DMS 273 treated with DMSO at 0.1 percent for 48 hours (cell line): ENCODE results near the gene ACSL5.
"Not testable (repeated sequence)": the region's sequence is repeated elsewhere in the genome, so short reads cannot be mapped to it uniquely, and the experiment has no call there.

Experiments
- DNase-seq: peaks from one replicate; lab custom pipeline; 2025; lab: John Stamatoyannopoulos, UW

The ACSL5 gene

DNA sequence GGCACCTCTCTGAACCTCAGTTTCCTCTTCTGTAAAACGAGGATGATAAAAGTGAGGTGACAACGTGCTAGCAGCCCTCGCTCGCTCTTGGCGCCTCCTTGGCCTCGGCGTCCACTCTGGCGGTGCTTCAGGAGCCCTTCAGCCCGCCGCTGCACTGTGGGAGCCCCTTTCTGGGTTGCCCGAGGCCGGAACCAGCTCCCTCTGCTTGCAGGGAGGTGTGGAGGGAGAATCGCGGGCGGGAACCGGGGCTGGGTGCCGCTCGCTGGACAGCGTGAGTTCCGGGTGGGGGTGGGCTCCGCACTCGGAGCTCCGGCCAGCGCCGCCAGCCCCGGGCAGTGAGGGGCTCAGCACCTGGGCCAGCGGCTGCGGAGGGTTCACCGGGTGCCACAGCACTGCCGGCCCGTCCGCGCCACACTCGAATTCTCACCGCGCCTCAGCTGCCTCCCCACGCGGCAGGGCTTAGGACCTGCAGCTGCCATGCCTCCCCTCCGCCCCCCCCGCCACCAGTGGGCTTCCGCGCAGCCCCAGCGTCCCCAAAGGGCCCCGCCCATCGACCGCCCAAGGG is 24.3 kb upstream of the ACSL5 start:
- DNase-seq, result no peak

DNA sequence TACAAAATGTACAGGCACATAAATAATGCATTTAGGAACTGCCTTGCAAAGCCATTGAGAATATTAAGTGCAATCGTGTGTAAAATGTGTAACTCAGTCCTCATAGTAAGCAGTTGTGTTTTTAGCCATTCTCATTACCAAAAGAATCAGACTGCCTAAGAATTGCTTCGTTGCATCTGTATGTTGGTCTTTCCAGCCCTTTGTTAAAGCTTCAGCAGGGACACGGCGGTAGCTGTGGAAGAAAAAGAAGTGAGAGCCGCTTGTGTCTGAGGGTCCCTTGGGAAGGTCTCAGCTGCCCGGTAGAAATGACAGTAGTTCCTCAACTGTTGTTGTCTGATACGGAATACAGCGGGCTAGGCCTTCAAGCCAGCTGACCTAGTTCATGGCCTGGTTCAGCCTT is 22.8 kb upstream of the ACSL5 start:
- DNase-seq, result no peak

DNA sequence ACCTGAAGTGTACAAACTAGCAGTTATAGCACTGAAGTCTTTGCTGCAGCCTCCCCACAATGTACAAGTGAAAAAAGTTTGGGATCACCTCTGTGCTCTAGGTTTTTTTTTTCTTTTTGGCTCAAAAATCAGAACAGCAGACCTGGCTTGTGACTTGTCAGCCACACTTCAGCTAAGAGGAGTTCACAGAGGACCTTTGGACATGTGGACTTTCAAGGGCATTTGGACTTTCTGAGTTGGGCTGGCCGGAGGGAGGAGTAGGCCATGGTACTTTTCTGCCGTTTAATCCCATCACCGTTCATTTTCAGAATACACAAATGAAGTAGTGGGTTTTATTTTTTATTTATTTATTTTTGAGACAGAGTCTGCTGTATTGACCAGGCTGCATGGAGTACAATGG is 21.9 kb upstream of the ACSL5 start:
- no peak for DNase-seq

DNA sequence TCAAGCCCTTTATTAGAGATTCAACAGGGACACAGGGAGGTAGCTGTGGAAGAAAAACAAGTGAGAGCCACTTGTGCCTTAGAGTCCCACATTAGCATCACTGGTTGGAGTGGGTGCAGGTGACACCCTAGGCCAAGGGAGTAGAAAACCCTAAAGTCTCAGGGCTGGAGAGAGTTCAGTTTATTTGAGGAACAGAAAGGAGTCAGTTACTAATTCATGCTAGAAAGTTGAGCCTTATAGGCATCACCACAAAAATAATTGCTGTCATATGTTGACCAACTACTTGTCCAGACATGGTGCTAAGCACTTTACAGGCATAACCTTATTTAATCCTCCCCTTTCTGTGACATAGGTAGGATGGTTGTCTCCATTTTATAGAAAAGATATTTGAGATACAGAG is 20.9 kb upstream of the ACSL5 start:
- DNase-seq, result no peak

DNA sequence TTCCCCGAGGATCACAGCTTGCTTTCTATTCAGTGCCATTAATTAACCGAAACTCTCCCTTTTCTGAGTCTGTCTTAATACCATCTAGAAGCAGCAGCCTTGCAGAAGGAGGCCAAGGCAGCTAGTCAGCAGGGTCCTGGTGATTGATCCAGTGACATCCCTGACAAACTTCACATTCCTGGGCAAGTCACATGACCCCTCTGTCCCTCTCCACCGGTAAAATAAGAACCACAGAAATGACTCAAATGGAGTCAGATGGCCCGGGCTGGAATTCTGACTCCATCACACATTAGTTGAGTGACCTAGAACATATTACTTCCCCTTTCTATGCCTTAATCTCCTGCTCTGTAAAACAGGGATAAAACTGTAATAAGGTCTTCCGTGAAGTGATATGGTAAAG is 17.2 kb upstream of the ACSL5 start:
- DNase-seq, result no peak

DNA sequence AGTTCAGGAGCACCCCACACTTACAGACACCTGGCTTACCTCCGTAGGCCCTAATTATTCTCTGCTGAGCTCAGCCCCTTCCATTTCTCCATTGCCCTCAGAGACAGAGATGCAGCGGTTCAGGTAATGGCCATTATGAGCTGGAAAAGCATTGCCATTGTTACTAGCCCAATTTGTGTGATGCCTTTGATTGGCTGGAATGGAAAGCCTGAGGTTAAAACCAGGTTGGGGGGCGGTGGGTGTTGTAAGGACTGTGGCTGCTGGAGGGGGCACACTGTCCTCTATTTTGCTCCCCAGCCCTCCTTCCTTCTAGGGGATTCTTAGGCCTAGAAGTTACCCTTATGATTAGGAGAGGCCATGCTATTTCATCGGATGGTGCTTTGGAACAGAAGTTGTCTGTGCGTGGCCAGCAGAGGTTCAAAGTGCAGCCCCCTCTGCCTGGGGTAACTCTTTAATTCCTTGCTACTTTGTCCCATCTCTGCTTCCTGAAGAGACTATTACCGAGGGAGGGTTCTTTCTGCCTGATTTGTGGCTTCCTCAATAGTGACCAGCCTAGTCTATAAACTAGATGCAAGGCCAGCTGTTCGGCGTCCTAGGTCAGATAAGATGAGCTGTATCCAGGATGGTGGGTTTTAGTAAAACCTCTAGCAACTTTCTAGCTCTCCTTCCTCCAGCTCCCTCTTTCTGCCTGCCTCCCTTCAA is 14.2 kb upstream of the ACSL5 start:
- DNase-seq, result no peak

DNA sequence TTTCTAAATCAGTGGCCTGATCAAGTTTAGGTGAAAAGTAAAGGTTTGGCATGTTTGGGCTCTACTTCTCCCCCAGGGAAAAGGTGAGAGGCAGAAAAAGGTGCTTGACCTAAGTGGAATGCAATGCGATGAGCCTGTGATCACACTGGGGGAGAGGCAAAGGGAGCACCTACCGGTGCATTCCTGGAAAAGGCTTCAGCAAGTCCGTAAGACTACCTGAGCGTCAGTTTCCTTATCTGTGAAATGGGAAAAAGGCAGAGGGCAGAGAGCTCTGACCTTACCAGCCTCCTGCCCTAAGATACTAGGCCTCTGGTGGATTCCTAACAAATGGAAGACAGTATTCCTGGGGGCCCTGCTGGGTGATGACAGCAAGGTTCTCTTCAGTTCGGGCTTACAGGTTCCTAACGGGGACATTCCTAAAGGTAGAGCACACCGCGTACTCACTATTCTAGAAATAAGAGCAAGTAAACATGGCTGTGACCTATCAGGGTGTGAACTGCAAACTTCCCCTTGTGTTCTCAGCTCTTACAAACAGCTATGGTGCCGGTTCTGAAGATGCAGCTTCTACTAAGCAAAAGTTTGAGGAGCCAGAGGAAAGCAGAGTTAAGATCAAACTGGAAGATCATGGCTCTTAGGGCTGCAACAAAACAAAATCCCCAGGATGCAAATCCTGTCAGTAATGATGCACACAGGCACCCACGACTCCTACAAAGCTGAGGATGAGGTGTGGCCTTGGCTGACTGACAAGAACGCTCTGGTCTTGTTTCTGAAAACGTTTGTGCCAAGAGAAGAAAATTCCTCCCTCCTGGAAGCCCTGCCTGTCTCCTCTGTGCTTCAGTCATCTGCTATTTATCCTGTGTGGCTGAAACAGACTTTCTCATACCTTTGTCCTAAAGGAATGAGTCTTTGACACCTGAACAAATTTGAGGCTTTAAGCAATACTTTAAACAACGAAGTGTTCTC is 13.3 kb upstream of the ACSL5 start:
- DNase-seq, result no peak

DNA sequence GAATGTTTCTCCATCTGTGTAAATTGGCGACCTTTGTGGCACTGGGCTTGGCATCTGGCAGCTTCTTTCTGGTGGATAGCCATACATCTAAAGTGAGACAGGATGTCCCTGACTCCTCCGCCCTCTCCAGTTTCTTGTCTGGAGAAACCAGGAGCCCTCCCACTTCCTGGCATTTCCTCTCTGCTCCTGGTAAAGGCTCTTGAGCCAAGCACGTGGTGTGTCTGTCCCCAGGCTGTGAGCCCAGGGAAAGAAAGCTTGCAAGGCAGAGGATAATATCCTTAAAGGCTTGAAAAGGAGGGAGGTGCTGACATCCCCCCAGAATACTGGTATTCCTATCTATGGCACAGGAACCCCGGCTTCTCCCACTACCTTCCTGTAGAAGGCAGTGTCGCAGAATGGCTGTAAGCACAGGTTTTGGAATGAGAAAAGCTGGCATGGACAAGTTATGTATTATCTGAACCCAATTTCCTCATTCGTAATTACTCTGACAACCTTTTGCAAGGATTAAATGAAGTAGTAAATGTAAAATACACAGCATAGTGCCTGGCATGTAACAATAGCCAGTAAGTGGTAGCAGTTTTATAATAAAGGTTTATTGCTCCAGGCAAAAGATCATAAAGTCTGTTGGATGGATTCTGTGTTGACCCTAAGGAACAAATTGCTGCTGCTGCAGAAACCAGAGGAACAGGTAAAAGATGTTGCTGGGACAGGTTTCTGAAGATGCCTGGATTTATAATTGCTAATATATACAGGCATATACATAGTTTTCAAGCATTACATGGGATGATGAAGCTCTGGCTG is 11.8 kb upstream of the ACSL5 start:
- no peak for DNase-seq

DNA sequence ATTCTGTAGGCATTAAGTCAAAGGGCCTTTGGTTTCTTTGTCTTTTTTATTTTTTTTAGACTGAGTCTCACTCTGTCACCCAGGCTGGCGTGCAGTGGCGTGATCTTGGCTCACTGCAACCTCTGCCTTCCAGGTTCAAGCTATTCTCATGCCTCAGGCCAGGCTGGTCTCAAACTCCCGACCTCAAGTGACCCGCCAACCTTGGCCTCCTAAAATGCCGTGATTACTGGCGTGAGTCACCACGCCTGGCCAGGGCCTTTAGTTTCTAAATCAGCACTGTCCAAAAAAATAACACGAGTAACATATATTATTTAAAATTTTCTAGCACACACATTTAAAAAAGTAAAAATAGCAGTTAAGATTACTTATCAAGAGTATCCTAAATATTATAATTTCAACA is 11.1 kb upstream of the ACSL5 start:
- no peak for DNase-seq

DNA sequence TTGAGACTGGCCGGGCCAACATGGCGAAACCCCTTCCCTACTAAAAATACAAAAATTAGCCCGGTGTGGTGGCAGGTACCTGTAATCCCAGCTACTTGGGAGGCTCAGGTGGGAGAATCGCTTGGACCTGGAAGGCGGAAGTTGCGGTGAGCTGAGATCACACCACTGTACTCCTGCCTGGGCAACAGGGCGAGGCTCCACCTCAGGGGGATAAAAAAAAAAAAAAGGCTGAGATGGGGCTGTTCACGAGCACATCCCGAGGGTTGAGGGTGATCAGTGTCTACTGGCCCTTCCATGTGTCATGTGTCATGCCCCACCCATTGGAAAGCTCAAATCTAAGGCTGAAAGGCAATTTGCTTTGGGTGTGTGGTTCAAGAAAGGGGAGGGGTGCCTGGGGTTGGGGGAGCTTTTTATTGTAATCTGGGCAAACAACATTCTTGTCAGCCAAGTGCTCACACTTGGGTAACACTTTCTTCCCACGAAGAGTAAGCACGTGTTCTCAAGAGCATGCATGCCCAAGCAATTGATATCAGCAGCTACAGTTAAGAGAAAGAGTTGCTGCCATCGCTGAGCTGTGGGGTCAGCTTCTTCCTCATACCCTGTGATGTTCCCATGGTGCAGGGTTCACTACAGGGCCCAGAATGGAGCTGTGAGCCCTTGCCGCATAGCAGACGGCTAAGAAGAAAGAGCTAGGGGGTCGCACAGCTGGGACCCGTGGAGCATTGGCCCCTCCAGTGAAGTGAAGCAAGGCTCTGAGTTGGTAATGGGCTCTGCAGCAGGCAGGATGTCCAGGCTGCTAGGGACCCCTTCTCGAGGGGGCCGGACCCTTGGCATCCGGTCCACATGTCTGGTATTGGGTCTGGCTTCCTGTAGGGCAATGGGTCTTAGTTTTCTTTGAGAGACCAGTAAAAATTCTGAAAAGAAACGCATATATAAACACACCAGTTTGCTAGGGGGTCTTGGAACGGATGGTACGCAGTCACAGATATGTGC is 9.9 kb upstream of the ACSL5 start:
- DNase-seq, result no peak

DNA sequence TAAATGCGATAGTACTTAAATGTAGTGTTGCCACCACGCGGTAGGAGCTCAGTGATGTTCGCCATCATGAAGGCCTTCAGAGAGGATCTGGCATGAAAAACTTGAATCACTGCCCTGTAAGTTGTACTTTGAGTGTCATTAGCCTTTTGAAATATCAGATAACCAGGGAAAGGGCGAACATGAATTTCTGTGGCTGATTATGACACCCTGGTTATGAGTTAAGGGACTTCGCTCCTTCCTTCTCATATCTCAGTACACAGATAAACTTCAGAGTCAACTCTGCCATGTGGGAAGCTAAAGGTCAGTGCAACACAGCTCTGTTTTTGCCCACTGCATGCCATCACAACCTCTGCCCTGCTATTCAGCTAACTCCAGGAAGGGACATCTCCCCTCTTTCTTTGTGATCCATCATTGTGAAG is 8.9 kb upstream of the ACSL5 start:
- DNase-seq, result no peak

DNA sequence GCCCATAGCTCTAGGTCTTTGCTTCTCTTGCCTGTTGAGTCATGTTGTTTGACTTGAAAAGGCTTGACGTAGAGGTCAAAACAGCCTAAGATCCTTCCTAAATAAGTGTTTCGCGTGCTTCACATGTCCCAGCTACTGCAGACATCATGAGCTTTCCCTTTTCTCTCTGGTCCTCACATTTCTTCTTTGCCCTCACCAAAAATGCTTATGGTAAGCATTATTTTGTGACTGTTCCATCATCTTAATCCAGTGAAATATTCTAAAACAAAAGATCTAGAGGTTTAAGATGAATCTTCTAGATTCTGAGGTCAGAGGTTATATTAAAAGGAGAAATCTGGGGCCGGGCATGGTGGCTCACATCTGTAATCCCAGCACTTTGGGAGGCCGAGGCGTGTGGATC is 8.5 kb upstream of the ACSL5 start:
- no peak for DNase-seq

DNA sequence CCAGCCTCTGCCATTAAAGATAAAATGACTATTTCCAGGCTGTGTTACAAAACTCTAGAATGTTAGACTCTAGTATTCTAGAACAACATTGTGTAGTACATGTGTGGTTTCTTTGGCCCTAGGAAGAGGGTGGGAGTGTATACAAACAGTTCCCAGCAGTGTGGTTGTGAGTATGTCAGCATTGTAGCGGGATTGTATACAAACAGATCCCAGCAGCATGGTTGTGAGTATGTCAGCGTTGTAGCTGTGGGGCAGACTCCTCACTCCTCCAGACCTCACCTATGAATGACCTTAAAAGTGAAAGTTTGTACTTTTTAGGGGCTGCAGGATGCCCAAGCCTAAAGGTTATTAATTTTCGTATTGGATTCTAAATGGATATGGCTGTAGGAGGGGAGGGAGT is 6.9 kb upstream of the ACSL5 start:
- DNase-seq, result no peak

DNA sequence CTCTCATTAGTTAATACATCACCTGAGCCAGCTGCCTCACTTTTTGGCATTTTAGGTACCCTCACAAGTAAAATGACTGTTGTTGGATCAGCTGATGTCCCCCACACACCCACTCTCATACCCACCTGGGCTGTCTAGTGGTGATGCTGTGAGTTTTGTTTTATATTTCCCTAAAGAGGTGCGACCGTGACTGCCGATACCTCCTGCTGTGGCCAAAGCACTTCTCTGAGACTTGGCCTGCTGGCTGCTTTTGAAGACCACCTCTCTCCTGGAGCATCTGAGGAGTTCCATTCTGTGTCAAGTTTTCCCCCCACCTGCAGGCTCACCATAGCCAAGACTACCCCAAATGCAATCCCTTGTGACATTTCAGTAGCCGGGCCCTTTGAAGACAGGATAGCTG is 6.4 kb upstream of the ACSL5 start:
- DNase-seq, result no peak

DNA sequence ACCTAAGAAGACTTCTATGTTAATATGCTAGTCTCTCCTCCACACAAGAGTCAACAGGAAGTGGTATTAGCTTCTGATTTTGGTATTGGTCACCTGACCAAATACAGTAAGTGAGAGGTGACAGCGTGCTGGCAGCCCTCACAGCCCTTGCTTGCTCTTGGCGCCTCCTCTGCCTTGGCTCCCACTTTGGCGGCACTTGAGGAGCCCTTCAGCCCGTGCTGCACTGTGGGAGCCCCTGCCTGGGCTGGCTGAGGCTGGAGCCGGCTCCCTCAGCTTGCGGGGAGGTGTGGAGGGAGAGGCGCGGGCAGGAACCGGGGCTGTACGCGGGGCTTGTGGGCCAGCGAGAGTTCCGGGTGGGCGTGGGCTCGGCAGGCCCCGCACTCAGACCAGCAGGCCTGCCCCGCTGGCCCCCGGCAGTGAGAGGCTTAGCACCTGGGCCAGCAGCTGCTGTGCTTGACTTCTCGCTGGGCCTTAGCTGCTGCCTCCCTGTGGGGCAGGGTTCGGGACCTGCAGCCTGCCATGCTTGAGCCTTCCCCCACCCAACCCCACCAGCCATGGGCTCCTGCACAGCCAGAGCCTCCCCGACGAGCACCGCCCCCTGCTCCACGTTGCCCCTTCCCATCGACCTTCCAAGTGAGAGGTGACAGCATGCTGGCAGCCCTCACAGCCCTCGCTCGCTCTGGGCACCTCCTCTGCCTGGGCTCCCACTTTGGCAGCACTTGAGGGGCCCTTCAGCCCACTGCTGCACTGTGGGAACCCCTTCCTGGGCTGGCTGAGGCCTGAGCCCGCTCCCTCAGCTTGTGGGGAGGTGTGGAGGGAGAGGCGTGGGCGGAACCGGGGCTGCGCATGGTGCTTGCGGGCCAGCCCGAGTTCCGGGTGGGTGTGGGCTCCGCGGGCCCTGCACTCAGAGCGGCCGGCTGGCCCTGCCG is 4.2 kb upstream of the ACSL5 start:
- no peak for DNase-seq

DNA sequence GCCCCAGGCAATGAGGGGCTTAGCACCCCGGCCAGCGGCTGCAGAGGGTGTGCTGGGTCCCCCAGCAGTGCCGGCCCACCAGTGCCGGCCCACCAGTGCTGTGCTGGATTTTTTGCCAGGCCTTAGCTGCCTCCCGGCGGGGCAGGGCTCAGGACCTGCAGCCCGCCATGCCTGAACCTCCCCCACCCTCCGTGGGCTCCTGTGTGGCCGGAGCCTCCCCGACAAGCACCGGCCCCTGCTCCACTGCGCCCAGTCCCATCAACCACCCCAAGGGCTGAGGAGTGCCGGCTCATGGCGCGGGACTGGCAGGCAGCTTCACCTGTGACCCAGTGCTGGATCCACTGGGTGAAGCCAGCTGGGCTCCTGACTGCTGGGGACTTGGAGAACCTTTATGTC is 3.5 kb upstream of the ACSL5 start:
- DNase-seq, result no peak

DNA sequence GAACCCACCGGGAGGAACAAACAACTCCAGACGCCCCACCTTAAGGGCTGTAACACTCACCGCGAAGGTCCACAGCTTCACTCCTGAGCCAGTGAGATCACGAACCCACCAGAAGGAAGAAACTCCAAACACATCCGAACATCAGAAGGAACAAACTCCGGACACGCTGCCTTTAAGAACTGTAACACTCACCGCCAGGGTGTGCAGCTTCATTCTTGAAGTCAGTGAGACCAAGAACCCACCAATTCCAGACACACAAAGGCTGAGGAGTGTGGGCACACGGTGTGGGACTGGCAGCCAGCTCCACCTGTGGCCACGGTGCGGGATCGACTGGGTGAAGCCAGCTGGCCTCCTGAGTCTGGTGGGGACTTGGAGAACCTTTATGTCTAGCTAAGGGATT is 2.6 kb upstream of the ACSL5 start:
- DNase-seq, result not testable (repeated sequence)

DNA sequence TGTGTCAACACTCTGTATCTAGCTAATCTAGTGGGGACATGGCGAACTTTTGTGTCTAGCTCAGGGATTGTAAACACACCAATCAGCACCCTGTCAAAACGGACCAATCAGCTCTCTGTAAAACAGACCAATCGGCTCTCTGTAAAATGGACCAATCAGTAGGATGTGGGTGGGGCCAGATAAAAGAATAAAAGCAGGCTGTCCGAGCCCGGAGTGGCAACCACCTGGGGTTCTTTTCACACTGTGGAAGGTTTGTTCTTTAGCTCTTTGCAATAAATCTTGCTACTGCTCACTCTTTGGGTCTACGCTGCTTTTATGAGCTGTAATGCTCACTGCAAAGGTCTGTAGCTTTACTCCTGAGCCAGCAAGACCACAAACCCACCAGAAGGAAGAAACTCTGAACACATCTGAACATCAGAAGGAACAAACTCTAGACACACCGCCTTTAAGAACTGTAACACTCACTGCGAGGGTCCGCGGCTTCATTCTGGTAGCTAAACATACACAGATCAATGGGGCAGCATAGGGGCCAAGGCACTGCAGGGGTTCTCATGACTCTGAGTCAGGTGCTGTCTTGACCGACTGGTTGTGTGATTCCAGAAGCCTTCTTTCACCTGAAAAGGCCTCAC is 1.6 kb upstream of the ACSL5 start:
- DNase-seq, result not testable (repeated sequence)
